Stromal cell of bone marrow (primary cell): ENCODE data around the gene JAZF1.

ENCODE experiments used
- DNase-seq: peaks from one replicate; pipeline ENCODE4 v3.0.0-alpha.2; 2012; ENCODE audit warnings: low read depth

JAZF1 gene

GRCh38 chr7:28106321-28106829 lies 74.2 kb downstream of the JAZF1 start:
- no peak for DNase-seq

GRCh38 chr7:28105234-28105633 lies 75.4 kb downstream of the JAZF1 start:
- no peak for DNase-seq

- no peak for DNase-seq
Measured at GRCh38 chr7:28104811-28105210, 75.8 kb downstream of the JAZF1 start.

- DNase-seq, result no peak
Measured at GRCh38 chr7:28104041-28104541, 76.5 kb downstream of the JAZF1 start.

- DNase-seq, result peak; percentile 74
Measured at GRCh38 chr7:28102797-28103196, 77.8 kb downstream of the JAZF1 start.

- DNase-seq, result peak; percentile 47
Measured at GRCh38 chr7:28096713-28097112, 83.9 kb downstream of the JAZF1 start.

- no peak for DNase-seq
Measured at GRCh38 chr7:28095231-28095630, 85.4 kb downstream of the JAZF1 start.

- peak; percentile 40 for DNase-seq
Measured at GRCh38 chr7:28093623-28094232, 86.9 kb downstream of the JAZF1 start.

- DNase-seq, result no peak
Measured at GRCh38 chr7:28091190-28091589, 89.4 kb downstream of the JAZF1 start.

GRCh38 chr7:28088901-28089714 lies 91.5 kb downstream of the JAZF1 start:
- DNase-seq, result no peak

GRCh38 chr7:28088032-28088431 lies 92.6 kb downstream of the JAZF1 start:
- DNase-seq, result no peak

GRCh38 chr7:28086198-28086597 lies 94.4 kb downstream of the JAZF1 start:
- no peak for DNase-seq

- no peak for DNase-seq
Measured at GRCh38 chr7:28083998-28084985, 96.3 kb downstream of the JAZF1 start.

GRCh38 chr7:28083164-28083997 lies 97.2 kb downstream of the JAZF1 start:
- DNase-seq, result peak; percentile 78

GRCh38 chr7:28082071-28082470 lies 98.5 kb downstream of the JAZF1 start:
- no peak for DNase-seq

GRCh38 chr7:28081016-28081415 lies 99.6 kb downstream of the JAZF1 start:
- DNase-seq, result no peak

- no peak for DNase-seq
Measured at GRCh38 chr7:28078036-28078901, 102.3 kb downstream of the JAZF1 start.

- DNase-seq, result no peak
Measured at GRCh38 chr7:28077616-28078015, 103.0 kb downstream of the JAZF1 start.

GRCh38 chr7:28076423-28077200 lies 104.0 kb downstream of the JAZF1 start:
- DNase-seq, result no peak
